HepG2 (cell line): ENCODE measurements around the gene TOB2. TPM values are rescaled to one million over a fixed set of nuclear protein-coding genes. Genes with fewer than 3 reads are reported as not detected.
A peak's percentile ranks its signal among the peaks of the same experiment; 100 is the strongest.

Experiments
- AKNA ChIP-seq: sonication (generic); formaldehyde crosslinking; IDR thresholded peaks from 2 replicates; pipeline ENCODE4 v1.4.0; 2020; ENCODE audit warnings: missing genetic modification reagents, borderline replicate concordance
- E2F2 ChIP-seq: sonication (generic); formaldehyde crosslinking; IDR thresholded peaks from 2 replicates; pipeline ENCODE4 v1.4.0; 2020; ENCODE audit warnings: missing genetic modification reagents, borderline replicate concordance
- GMEB1 ChIP-seq: sonication (generic); formaldehyde crosslinking; IDR thresholded peaks from 2 replicates; pipeline ENCODE4 v1.5.1; 2020; ENCODE audit warnings: missing genetic modification reagents, mild to moderate bottlenecking, borderline replicate concordance
- HNF4A ChIP-seq: sonication (generic); formaldehyde crosslinking; IDR thresholded peaks from 2 replicates; pipeline ENCODE4 v1.4.0; 2020; ENCODE audit warnings: missing genetic modification reagents
- HOXA7 ChIP-seq: sonication (generic); formaldehyde crosslinking; IDR thresholded peaks from 2 replicates; pipeline ENCODE4 v1.8.1; 2022; ENCODE audit warnings: mild to moderate bottlenecking, missing genetic modification reagents, moderate library complexity
- HOXA9 ChIP-seq: sonication (generic); formaldehyde crosslinking; IDR thresholded peaks from 2 replicates; pipeline ENCODE4 v1.8.1; 2022; ENCODE audit warnings: missing genetic modification reagents, mild to moderate bottlenecking, moderate library complexity, borderline replicate concordance
- IRF9 ChIP-seq: sonication (generic); formaldehyde crosslinking; IDR thresholded peaks from 2 replicates; pipeline ENCODE4 v1.8.0; 2022; ENCODE audit warnings: missing genetic modification reagents, mild to moderate bottlenecking, borderline replicate concordance
- MATR3 ChIP-seq: sonication (generic); formaldehyde crosslinking; IDR thresholded peaks from 2 replicates; pipeline ENCODE4 v1.4.0; 2020; ENCODE audit warnings: missing genetic modification reagents
- MEF2D ChIP-seq: sonication (generic); formaldehyde crosslinking; IDR thresholded peaks from 2 replicates; pipeline ENCODE4 v1.5.1; 2020; ENCODE audit warnings: mild to moderate bottlenecking, missing genetic modification reagents
- MXD3 ChIP-seq: IDR thresholded peaks from 2 replicates; pipeline ENCODE4 v1.6.1; 2016; ENCODE audit warnings: mild to moderate bottlenecking, missing biosample characterization, missing genetic modification reagents
- NCOR1 ChIP-seq: fragments of 200-600 bp; sonication (generic); IDR thresholded peaks from 2 replicates; pipeline ENCODE4 v1.7.0; 2017; ENCODE audit warnings: antibody characterized with exemption, low read length, borderline replicate concordance
- REL ChIP-seq: sonication (generic); formaldehyde crosslinking; conservative IDR thresholded peaks from 2 replicates; pipeline ENCODE4 v1.8.0; 2022; ENCODE audit warnings: mild to moderate bottlenecking, missing genetic modification reagents, moderate library complexity
- RFX3 ChIP-seq: IDR thresholded peaks from 2 replicates; pipeline ENCODE4 v1.6.1; 2016; ENCODE audit warnings: missing biosample characterization, missing genetic modification reagents
- SMC3 ChIP-seq: IDR thresholded peaks from 2 replicates; pipeline ENCODE4 v1.6.1; 2011; ENCODE audit warnings: low read length, improper control_type of control experiment
- SNAPC5 ChIP-seq: sonication (generic); formaldehyde crosslinking; IDR thresholded peaks from 2 replicates; pipeline ENCODE4 v1.8.1; 2023; ENCODE audit warnings: mild to moderate bottlenecking, missing genetic modification reagents, borderline replicate concordance
- TRIM24 ChIP-seq: sonication (generic); formaldehyde crosslinking; IDR thresholded peaks from 2 replicates; pipeline ENCODE4 v1.8.0; 2022; ENCODE audit warnings: mild to moderate bottlenecking, missing genetic modification reagents
- ZNF496 ChIP-seq: sonication (generic); formaldehyde crosslinking; IDR thresholded peaks from 2 replicates; pipeline ENCODE4 v1.8.1; 2023; ENCODE audit warnings: mild to moderate bottlenecking, moderate library complexity, missing genetic modification reagents; ENCODE audit not compliant: insufficient replicate concordance
- ZNF589 ChIP-seq: sonication (generic); formaldehyde crosslinking; conservative IDR thresholded peaks from 2 replicates; pipeline ENCODE4 v1.8.0; 2022; ENCODE audit warnings: mild to moderate bottlenecking, moderate library complexity, missing genetic modification reagents
- ZNF720 ChIP-seq: sonication (generic); formaldehyde crosslinking; IDR thresholded peaks from 2 replicates; pipeline ENCODE4 v1.4.0; 2020; ENCODE audit warnings: missing genetic modification reagents
- polyA plus RNA-seq, 8 experiments: library from polyadenylated mRNA; depleted of rRNA in 3 of 8; stranded (reverse) in 7 of 8; unstranded in 1 of 8; fragments of >200 nt; fragmentation: Illumina TruSeq in 4 of 8; extraction: Trizol in 4 of 8; gene quantifications; 2 replicates each; pipeline versions ENCODE4 v1.2.1 to v1.2.3, GENCODE V29; 2011 to 2016; ENCODE audit warnings: low read depth in 4 of 8, missing spikeins in 1 of 8, mixed read lengths in 1 of 8; ENCODE audit not compliant: insufficient read depth in 1 of 8
- total RNA-seq, 5 experiments: library from RNA; depleted of rRNA; stranded (reverse); fragments of >200 nt; fragmentation: Illumina TruSeq; extraction: Trizol; gene quantifications; 2 replicates each; pipeline ENCODE4 v1.2.3, GENCODE V29; 2016; ENCODE audit warnings: low read depth in 1 of 5

Gene TOB2
- total and polyA plus RNA-seq, 2 of the 13 experiments (the other 11 are each of a cell fraction or from before 2014, with no cell fraction given), result 12.2 to 13.7 TPM

GRCh38 chr22:41446639-41447434, at the start of gene TOB2 (continued):
- TF ChIP-seq HOXA7 (CRISPR knock-in tag), result peak; percentile 95; the same call in 1 of the 2 replicates
- TF ChIP-seq E2F2 (CRISPR knock-in tag), result peak; percentile 91; the same call in 1 of the 2 replicates
- no peak; the same call in 1 of the 2 replicates for TF ChIP-seq NCOR1
- TF ChIP-seq ZNF720 (CRISPR knock-in tag), result no peak
- TF ChIP-seq HNF4A, result peak; percentile 79
- no peak for TF ChIP-seq TRIM24 (CRISPR knock-in tag)
- peak; percentile 87 for TF ChIP-seq GMEB1 (CRISPR knock-in tag)
- peak; percentile 99 for TF ChIP-seq IRF9 (CRISPR knock-in tag)
- peak; percentile 86; the same call in 1 of the 2 replicates for TF ChIP-seq AKNA (CRISPR knock-in tag)
- TF ChIP-seq MEF2D (CRISPR knock-in tag), result peak; percentile 90
- peak; percentile 77; the same call in 1 of the 2 replicates for TF ChIP-seq MXD3 (CRISPR knock-in tag)
- TF ChIP-seq MATR3, result no peak
- peak; percentile 88 for TF ChIP-seq ZNF589 (CRISPR knock-in tag)
- TF ChIP-seq HOXA9, result peak; percentile 97
- TF ChIP-seq ZNF496 (CRISPR knock-in tag), result no peak
- TF ChIP-seq REL (CRISPR knock-in tag), result peak; percentile 92
- peak; percentile 81 for TF ChIP-seq RFX3 (CRISPR knock-in tag)
- peak; percentile 4; the same call in 1 of the 2 replicates for TF ChIP-seq SMC3
- no peak for TF ChIP-seq SNAPC5 (CRISPR knock-in tag)
